ENCODE data around the gene CADM1. TPM values are rescaled to one million over a fixed set of nuclear protein-coding genes. Genes with fewer than 3 reads are reported as not detected.

The CADM1 gene
- total RNA-seq, 2 experiments from 2014 or later: 1.2 to 1.8 TPM

DNA sequence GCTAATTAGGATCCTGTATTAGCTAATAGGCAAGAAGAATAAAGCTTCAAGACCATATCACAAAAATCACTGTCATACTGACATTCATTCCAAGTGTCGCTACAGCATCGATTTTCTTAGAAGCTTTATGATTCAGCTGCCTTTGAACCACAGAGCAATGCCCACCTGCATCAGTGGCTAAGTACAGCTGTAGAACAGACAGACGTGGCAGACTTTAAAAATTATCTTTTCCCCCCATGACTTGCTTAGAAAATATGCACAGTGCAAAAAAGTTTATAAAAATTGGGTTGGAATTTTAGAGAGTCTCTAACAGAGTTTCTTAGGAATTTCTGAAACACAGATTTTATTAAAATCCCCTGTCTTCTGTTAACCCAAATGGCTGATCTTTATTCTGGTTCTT, 120.8 kb downstream of the CADM1 start:
- ATAC-seq (ENCODE audit: low read depth): no peak
- no peaks in the 10 kb centered on the region for H3K27me3 Mint-ChIP-seq
- DNase-seq: no peak
- H3K36me3 Mint-ChIP-seq: no peaks in the 10 kb centered on the region
- H3K4me3 Mint-ChIP-seq: no peak overlapping the region
- H3K9me3 Mint-ChIP-seq: no peaks in the 10 kb centered on the region
- no peaks in the 10 kb centered on the region for H3K4me1 Mint-ChIP-seq
- H3K27ac Mint-ChIP-seq: no peak overlapping the region
- POLR2A ChIA-PET: no interaction called here

DNA sequence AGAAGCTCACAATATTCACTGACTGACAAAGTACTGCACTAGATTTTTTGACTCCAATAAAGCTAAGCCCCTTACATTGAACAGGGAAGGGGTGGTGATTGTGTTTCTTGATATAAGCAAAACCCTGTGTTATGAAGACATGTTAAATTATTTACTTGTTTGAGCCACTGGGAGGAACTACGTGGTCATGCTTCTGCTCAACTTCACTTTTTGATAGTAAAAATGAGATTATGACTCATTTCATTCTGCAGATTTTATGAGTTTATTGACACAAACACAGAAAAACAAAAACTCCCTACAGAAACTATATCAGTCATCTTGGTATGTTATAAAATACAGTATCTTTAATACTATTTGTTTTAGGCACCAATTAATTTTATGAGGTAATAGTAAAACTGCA, 124.7 kb downstream of the CADM1 start:
- ATAC-seq (ENCODE audit: low read depth) (no peak), DNase-seq (no peak)
- POLR2A ChIA-PET: no interaction called here
- Mint-ChIP-seq H3K4me1 (no peaks in the 10 kb centered on the region), H3K4me3 (no peak overlapping the region), H3K36me3 (no peaks in the 10 kb centered on the region), H3K27ac (no peak overlapping the region), H3K9me3 (no peaks in the 10 kb centered on the region), H3K27me3 (no peaks in the 10 kb centered on the region)

DNA sequence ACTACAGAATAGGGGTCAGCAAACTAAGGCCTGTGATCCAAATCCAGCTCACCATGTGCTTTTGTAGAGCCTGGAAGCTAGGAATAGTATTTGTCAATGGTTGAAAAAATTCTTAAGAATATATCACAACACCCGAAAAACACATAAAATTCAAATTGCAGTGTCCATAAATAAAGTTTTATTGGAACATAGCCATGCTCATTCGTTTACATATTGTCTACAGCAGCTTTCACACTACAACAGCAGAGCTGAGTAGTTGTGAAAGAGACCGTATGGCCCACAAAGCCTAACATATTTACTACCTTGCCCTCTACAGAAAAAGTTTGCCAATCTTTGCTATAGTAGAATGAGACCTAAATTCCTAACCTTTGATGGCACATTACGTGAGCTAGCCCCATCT, 125.7 kb downstream of the CADM1 start:
- Mint-ChIP-seq H3K36me3 (no peaks in the 10 kb centered on the region), H3K4me1 (no peaks in the 10 kb centered on the region), H3K9me3 (no peaks in the 10 kb centered on the region), H3K4me3 (no peak overlapping the region), H3K27me3 (no peaks in the 10 kb centered on the region), H3K27ac (no peak overlapping the region)
- POLR2A ChIA-PET: no interaction called here
- ATAC-seq (ENCODE audit: low read depth) (no peak), DNase-seq (no peak)

DNA sequence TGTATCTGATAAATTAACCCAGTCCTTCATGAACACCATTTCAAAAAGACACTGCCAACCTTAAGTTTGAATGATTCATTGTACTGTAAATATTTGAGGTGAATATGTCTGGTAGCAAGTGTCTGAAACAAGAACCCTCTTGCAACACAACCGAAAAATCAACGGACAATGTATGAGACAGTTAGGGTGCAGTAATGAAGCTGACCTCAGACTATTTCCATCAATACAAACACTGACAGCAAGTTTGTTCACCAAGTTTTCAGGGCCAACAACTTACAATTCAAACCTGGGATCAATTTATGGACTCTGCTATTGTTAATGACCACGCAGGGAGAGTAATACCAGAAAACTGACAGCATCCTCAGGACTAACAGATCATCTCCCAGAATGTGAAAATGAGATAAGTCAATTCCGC, 126.3 kb downstream of the CADM1 start:
- Mint-ChIP-seq H3K27me3 (no peaks in the 10 kb centered on the region), H3K36me3 (no peaks in the 10 kb centered on the region), H3K9me3 (no peaks in the 10 kb centered on the region), H3K27ac (no peak overlapping the region), H3K4me3 (no peak overlapping the region), H3K4me1 (no peaks in the 10 kb centered on the region)
- ATAC-seq (ENCODE audit: low read depth) (no peak), DNase-seq (no peak)
- POLR2A ChIA-PET: no interaction called here

DNA sequence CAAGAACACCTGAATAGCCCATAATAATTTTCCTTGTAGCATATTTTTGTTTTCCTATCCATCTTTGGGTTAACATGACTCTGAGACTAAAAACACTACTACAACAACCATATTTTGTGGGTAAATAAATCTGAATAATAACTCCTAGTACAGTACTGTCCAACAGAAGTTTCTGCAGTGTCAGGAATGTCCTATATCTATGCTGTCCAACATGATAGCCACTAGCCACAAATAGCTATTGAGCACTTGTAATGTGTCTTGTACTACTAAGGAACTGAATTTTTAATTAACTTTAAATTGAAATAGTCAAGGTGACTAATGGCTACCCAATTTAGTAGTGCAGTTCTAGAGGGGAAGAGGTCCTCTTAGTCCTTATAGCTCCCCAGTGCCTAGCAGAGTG, 135.6 kb downstream of the CADM1 start:
- POLR2A ChIA-PET: no interaction called here
- ATAC-seq (ENCODE audit: low read depth): no peak
- Mint-ChIP-seq H3K4me3 (no peak overlapping the region), H3K9me3 (no peaks in the 10 kb centered on the region), H3K4me1 (no peaks in the 10 kb centered on the region), H3K27me3 (no peaks in the 10 kb centered on the region), H3K27ac (no peak overlapping the region), H3K36me3 (no peaks in the 10 kb centered on the region)
- no peak for DNase-seq

DNA sequence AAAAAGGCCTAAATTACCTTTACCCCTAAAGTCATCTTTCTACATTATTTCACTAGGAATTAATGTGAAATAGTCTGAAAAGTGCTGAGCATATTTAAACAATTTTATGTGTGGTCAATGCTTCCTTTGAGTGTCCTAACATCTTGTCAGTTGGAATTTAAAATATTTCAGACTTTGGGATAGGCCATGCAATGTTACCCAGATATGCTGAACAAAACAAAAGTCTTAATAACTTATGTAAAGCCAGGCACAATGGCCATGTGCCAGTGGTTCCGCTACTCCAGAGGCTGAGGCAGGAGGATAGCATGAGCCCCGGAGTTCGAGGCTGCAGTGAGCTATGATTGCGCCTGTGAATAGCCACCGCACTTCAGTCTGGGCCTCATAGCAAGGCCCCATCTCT, 137.4 kb downstream of the CADM1 start:
- Mint-ChIP-seq H3K27ac (no peak overlapping the region), H3K4me1 (no peaks in the 10 kb centered on the region), H3K27me3 (no peaks in the 10 kb centered on the region), H3K9me3 (no peaks in the 10 kb centered on the region), H3K4me3 (no peak overlapping the region), H3K36me3 (no peaks in the 10 kb centered on the region)
- POLR2A ChIA-PET: no interaction called here
- ATAC-seq (ENCODE audit: low read depth) (no peak), DNase-seq (no peak)

DNA sequence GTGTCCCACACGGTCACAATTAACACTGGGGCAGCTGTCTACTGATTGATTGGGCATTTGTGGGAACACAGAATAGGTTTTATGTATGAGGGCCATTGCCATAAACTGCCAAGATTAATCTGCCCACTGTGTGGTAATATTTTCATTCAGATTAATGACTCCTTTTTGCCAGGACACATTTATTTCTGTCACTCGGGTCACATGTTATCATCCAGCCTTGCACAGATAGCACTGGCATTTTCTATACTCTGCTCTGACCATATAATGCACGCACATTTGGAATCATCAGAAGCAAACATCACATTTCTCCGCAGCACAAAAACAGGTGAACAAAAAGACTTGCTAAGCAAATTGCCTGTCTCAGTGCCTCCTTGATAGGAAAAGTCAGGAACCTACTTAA, 138.3 kb downstream of the CADM1 start:
- no peaks in the 10 kb centered on the region for H3K36me3 Mint-ChIP-seq
- H3K27me3 Mint-ChIP-seq: no peaks in the 10 kb centered on the region
- no peaks in the 10 kb centered on the region for H3K4me1 Mint-ChIP-seq
- H3K9me3 Mint-ChIP-seq: no peaks in the 10 kb centered on the region
- POLR2A ChIA-PET: no interaction called here
- H3K4me3 Mint-ChIP-seq: no peak overlapping the region
- no peak overlapping the region for H3K27ac Mint-ChIP-seq
- no peak for ATAC-seq (ENCODE audit: low read depth)
- no peak for DNase-seq

DNA sequence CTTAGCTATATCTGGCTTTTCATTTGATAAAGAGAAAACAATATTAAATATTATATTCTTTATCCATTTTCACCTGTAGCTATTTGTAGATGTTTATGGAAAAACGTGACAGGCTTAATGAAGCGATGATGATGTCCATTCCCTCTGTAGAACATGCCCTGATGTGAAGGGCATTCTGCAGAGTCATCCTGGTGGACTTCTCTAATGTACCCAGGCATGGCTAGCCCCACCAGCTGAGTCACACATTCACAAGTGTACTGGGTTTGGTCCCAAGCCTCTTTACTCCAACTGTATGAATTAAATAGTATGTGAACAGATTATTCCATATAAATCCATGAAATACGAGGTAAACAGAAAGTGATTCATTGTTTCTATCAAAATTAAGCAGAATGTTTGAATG, 139.3 kb downstream of the CADM1 start:
- Mint-ChIP-seq H3K36me3 (no peaks in the 10 kb centered on the region), H3K9me3 (no peaks in the 10 kb centered on the region), H3K4me3 (no peak overlapping the region), H3K4me1 (no peaks in the 10 kb centered on the region), H3K27ac (no peak overlapping the region), H3K27me3 (no peaks in the 10 kb centered on the region)
- no peak for DNase-seq
- no peak for ATAC-seq (ENCODE audit: low read depth)
- POLR2A ChIA-PET: no interaction called here

DNA sequence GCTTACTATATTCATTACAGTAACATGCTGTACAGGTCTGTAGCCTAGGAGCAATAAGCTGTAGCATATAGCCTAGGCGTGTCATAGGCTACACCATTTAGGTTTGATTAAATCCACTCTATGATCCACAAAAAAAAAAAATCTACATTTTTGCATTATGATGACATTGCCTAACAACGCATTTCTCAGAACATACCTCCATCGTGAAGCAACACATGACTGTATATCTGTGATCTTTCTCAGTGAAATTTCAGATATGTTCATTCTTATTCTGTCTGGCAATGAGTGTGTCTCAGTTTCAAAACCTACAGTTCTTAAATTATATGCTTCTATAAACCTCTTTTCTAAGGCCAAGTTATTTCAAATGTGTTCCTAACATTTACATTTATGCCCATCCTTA, 140.3 kb downstream of the CADM1 start:
- no peak overlapping the region for H3K27ac Mint-ChIP-seq
- ATAC-seq (ENCODE audit: low read depth) (no peak), DNase-seq (no peak)
- no peak overlapping the region for H3K4me3 Mint-ChIP-seq
- POLR2A ChIA-PET: no interaction called here
- H3K27me3 Mint-ChIP-seq: no peaks in the 10 kb centered on the region
- H3K4me1 Mint-ChIP-seq: no peaks in the 10 kb centered on the region
- no peaks in the 10 kb centered on the region for H3K9me3 Mint-ChIP-seq
- no peaks in the 10 kb centered on the region for H3K36me3 Mint-ChIP-seq

DNA sequence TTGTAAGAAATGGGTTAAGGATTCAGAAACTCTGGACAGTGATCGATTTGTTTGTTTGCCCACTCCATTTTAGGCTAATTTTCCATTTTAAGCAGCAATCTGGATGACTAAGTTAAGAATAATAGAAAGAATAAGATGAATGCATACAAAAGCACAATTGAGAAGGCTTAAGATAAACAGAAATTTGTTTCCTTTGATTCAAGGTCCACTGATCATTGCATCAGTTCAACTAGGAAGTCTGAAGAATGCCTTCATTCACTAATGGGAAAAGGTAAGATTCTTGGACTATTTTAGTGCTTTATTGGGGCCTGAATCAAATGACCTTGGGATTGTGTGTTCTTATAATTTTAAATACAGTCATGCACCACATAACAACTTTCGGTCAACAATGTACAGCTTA, 140.8 kb downstream of the CADM1 start:
- no peaks in the 10 kb centered on the region for H3K27me3 Mint-ChIP-seq
- POLR2A ChIA-PET: no interaction called here
- H3K36me3 Mint-ChIP-seq: no peaks in the 10 kb centered on the region
- no peak for ATAC-seq (ENCODE audit: low read depth)
- no peaks in the 10 kb centered on the region for H3K4me1 Mint-ChIP-seq
- no peaks in the 10 kb centered on the region for H3K9me3 Mint-ChIP-seq
- no peak for DNase-seq
- no peak overlapping the region for H3K4me3 Mint-ChIP-seq
- H3K27ac Mint-ChIP-seq: no peak overlapping the region

DNA sequence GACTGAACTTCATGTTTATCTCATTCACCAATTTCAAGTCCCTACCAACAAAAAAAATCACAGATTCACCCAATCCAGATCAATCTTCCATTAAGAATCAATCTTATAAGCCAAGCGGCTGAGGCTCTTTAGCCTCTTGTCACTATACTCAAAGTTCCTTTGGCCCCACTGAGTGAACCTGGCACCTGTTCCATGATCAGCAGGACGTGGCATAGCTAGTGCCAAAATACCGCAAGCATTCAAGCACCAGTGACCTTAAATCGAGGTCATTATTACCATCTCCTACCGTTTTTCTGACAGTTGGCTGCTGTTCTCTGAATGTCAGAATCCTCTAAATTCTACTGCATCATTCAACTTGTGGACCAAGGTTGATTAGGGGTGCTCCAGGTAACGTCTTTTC, 141.2 kb downstream of the CADM1 start:
- Mint-ChIP-seq H3K4me3 (no peak overlapping the region), H3K27ac (no peak overlapping the region)

DNA sequence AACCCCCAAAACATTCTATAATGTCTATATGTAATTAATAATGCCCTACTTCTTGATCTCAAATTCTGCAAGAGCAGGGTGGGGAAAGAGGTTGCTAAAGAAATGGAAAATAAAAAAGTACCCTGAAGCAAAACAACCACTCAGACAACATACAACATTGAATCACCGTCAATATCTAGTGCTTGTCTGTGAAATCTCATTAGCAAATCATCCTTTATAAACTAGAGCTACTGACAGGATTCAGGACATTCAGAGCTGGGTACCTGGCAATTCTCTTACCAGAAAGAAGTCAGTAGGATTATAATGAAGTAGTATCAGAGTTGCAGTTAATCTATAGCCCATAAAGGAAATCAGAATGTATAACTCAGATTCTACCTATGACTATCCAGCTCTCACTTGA, 143.2 kb downstream of the CADM1 start:
- H3K9me3 Mint-ChIP-seq: no peaks in the 10 kb centered on the region
- no peak overlapping the region for H3K4me3 Mint-ChIP-seq

More for the DNA sequence above, 141.2 kb downstream of the CADM1 start:
- ATAC-seq (ENCODE audit: low read depth) (no peak), DNase-seq (no peak)
- no peaks in the 10 kb centered on the region for H3K36me3 Mint-ChIP-seq
- H3K27me3 Mint-ChIP-seq: no peaks in the 10 kb centered on the region
- H3K4me1 Mint-ChIP-seq: no peaks in the 10 kb centered on the region
- POLR2A ChIA-PET: no interaction called here
- H3K9me3 Mint-ChIP-seq: no peaks in the 10 kb centered on the region

DNA sequence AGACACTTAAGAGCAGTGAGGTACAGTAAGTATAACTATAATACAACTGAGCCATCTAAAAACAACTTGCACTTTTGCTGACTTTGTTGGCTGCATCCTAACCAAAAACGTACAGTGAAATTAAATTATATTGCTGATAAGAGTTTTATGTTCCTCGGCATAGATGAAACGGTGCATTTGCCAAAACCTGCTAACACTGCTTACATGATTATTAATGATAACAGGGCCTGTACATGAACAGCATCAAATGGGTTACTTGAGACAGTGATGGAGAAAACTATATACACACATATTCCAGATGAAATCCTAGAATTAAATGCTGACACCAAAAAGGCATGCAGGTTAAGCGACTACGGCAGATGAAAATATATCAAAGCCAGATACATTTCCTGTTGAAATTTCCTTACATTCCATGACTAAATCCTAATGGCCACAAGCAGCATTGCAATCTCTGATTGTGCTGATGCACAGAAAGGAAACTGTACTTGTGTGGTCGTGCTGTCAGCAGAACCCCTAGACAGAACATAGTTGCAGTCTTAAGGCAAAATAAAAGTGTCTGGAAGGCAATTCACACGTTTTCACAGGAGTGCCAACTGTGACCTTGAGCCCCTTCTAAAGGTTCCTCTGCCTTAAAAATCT, 143.9 kb downstream of the CADM1 start:
- no peak for DNase-seq
- Mint-ChIP-seq H3K4me1 (no peaks in the 10 kb centered on the region), H3K27me3 (no peaks in the 10 kb centered on the region), H3K27ac (no peak overlapping the region), H3K4me3 (no peak overlapping the region), H3K36me3 (no peaks in the 10 kb centered on the region), H3K9me3 (no peaks in the 10 kb centered on the region)
- POLR2A ChIA-PET: no interaction called here
- no peak for ATAC-seq (ENCODE audit: low read depth)

More for the DNA sequence above, 143.2 kb downstream of the CADM1 start:
- POLR2A ChIA-PET: no interaction called here
- ATAC-seq (ENCODE audit: low read depth) (no peak), DNase-seq (no peak)
- Mint-ChIP-seq H3K4me1 (no peaks in the 10 kb centered on the region), H3K27me3 (no peaks in the 10 kb centered on the region), H3K36me3 (no peaks in the 10 kb centered on the region), H3K27ac (no peak overlapping the region)

DNA sequence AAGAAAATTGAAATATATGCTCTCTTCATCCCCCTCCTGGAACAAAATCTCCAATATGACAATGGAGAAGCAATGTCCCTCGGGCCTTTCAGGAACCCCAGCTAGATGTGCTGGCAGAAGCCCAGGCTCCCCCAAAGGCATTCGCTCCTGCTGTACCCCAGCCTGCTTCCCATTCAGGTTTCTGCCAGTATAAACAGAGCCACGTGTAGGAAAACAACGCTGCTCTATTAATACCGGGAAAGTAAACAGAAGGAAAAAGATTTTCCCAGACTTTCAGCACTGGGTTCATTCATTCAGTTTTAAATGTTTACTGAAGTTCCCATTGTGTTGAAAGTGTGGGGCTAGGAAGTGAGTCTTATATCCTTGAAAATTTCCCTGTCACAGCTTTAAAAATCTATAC, 147.1 kb downstream of the CADM1 start:
- H3K9me3 Mint-ChIP-seq: no peaks in the 10 kb centered on the region
- H3K27ac Mint-ChIP-seq: no peak overlapping the region
- POLR2A ChIA-PET: no interaction called here
- no peaks in the 10 kb centered on the region for H3K36me3 Mint-ChIP-seq
- no peaks in the 10 kb centered on the region for H3K27me3 Mint-ChIP-seq
- no peak overlapping the region for H3K4me3 Mint-ChIP-seq
- ATAC-seq (ENCODE audit: low read depth): no peak
- no peaks in the 10 kb centered on the region for H3K4me1 Mint-ChIP-seq
- no peak for DNase-seq
